Measurements from ENCODE around the gene TLX2.

GRCh38 chr2:74481961-74482800 is 32.1 kb upstream of the TLX2 start:
- TF ChIP-seq CTCF (IDR thresholded peaks at IDR 0.05) (no peak), POLR2A (IDR thresholded peaks at IDR 0.05; ENCODE audit: low read length) (no peak; the same call in 1 of the 2 replicates), E2F6 (IDR thresholded peaks at IDR 0.05; ENCODE audit: borderline replicate concordance, low read depth) (peak; percentile 62), GATA3 (IDR thresholded peaks at IDR 0.05; ENCODE audit: borderline replicate concordance) (no peak), HOXB5 (CRISPR knock-in tag; IDR thresholded peaks at IDR 0.05) (no peak), TP53 (CRISPR knock-in tag; IDR thresholded peaks at IDR 0.05) (no peak), MAX (IDR thresholded peaks at IDR 0.05) (no peak)

All from A549 (cell line).